Right lobe of liver (tissue), 4 donors: ENCODE measurements around the gene CDC42EP5.

Experiments used
- POLR2A ChIP-seq: fragments of 450-650 bp; IDR thresholded peaks from one replicate; pipeline ENCODE4 v1.6.1; 2017; ENCODE audit warnings: antibody characterized with exemption, mild to moderate bottlenecking
- TF ChIP-seq, protein P1 (sequence below), 4 donors: fragments of 200-600 bp in 3 of 4; fragments of 450-650 bp in 1 of 4; IDR thresholded peaks; one replicate each; pipeline versions ENCODE4 v1.5.1 to v1.8.0; 2016 to 2022; ENCODE audit warnings: antibody characterized with exemption in 4 of 4, mild to moderate bottlenecking in 2 of 4
- donor health status: DM: no; HTN: no; CAD: no.
- donor health status: DM: no; HTN: no; CAD: no.
- donor health status: DM: no; HTN: yes; CAD: no.

DNA sequence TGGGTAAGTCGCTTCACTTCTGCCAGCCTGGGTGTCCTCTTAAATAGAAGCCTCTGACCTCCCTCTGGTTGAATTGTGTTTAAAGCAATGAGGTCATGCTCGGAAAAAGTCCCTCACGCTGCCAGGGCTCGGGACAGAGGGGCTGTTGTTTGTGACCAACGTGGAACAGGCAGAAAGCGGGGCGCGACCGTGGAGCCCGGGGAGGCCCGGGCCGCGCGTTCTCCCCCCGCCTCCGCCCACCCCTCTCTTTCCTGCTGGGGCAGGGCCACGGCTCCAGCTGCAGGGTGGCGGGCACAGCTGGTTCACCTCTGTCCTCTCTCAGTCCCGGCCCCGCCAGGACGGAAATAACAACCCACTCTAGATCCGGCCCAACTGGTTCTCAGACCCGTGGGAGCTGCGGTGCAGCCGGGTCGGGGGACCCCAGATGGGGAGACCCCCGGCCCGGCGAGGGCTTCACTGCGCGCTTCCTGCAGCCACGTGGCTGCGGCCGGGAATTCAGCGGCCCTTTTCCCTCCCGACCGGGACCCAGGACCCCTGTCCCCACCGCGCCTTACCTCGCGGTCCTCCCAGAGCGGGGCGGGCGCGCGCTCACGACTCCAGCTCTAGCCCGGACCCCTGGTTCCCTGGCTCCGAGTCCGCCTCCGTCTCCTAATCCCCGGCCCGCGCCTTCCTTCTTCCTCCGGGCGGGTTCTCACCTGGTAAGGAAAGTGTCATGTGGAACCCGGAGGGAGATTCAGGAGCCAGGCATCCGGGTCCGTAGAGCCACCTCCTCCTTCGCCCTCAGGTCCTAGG, 1.9 kb downstream of the CDC42EP5 start:
- TF ChIP-seq, protein P1, sequence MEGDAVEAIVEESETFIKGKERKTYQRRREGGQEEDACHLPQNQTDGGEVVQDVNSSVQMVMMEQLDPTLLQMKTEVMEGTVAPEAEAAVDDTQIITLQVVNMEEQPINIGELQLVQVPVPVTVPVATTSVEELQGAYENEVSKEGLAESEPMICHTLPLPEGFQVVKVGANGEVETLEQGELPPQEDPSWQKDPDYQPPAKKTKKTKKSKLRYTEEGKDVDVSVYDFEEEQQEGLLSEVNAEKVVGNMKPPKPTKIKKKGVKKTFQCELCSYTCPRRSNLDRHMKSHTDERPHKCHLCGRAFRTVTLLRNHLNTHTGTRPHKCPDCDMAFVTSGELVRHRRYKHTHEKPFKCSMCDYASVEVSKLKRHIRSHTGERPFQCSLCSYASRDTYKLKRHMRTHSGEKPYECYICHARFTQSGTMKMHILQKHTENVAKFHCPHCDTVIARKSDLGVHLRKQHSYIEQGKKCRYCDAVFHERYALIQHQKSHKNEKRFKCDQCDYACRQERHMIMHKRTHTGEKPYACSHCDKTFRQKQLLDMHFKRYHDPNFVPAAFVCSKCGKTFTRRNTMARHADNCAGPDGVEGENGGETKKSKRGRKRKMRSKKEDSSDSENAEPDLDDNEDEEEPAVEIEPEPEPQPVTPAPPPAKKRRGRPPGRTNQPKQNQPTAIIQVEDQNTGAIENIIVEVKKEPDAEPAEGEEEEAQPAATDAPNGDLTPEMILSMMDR (IDR thresholded peaks at IDR 0.05): no peak
- TF ChIP-seq POLR2A: no peak
